Activated naive CD4-positive, alpha-beta T cell treated with Interleukin-2 at 50 U/mL for 16 hours (primary cell): ENCODE data around the gene TECPR1.

ENCODE experiments used
- DNase-seq: peaks from one replicate; pipeline ENCODE4 v3.0.0-alpha.2; 2020

TECPR1 gene

DNA sequence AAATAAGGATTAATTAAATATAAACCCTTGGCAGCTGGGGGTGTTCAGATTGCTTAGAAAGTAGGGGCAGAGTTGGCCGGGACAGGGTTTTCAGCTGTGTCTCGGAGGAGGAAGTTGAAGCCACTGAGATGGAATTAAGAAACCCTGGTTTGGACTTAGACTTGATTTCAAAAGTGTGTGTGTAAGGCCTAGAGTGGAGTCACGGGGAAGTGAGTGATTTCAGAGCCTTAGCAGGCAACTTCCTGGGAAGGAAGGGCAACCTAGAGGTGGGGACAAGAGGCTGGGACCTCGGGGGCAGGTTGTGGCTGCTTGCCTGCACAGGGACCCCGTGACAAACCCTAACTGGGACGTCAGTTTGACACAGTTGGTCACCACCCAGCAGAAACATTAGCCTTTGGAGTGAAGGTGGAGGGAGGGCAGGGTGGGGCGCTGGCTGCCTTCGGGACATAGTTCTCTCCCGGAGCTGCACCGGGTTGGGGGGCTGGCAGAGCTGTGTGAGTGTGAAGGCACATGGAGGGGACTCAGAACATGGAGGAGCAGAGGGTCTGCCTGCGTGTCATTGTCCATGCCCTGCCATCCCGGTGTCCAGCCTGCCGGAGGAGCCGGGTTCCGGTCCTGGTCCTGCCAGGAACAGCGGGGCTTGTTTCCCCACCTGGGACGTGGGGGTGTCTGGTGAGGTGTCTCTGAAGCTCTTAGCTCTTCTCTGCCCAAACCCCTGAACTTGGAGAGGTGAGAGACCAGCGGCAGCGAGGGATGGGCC lies 31.3 kb upstream of the TECPR1 start:
- DNase-seq: no peak

GRCh38 chr7:98282703-98283102 lies 30.7 kb upstream of the TECPR1 start:
- DNase-seq: no peak

DNA sequence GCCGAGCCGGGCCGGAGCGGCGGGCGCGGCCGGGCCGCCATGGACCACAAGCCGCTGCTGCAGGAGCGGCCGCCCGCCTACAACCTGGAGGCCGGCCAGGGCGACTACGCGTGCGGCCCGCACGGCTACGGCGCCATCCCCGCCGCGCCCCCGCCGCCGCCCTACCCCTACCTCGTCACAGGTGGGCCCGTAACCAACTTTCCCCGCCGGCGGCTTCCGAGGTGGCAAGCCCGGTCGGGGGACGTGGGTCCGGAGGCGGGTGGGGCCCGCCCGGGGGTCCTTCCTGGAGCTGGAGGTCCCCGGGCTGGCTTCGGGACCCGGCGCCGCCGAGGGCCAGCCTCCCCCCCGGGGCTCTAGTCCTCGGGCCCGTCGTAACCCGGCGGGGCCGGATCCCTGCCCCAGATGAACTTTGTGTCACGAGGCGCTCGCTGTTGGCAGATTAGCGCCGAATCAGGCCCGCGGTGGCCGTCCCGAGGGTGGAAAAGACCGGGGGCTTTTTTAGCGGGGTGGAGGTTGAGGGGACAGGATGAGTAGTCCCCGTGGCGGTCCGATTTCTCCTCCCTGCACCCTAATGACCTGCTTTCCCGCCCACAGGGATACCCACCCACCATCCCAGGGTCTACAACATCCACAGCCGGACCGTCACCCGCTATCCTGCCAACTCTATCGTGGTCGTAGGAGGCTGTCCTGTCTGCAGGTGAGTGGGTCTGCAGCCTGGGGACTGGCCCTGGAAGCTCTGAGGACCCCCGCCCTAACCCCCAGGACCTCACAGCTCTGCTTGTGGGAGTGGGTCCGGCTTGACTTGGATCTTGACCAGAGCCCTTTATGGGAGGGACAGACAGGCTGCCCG lies 29.9 kb upstream of the TECPR1 start:
- DNase-seq: no peak

DNA sequence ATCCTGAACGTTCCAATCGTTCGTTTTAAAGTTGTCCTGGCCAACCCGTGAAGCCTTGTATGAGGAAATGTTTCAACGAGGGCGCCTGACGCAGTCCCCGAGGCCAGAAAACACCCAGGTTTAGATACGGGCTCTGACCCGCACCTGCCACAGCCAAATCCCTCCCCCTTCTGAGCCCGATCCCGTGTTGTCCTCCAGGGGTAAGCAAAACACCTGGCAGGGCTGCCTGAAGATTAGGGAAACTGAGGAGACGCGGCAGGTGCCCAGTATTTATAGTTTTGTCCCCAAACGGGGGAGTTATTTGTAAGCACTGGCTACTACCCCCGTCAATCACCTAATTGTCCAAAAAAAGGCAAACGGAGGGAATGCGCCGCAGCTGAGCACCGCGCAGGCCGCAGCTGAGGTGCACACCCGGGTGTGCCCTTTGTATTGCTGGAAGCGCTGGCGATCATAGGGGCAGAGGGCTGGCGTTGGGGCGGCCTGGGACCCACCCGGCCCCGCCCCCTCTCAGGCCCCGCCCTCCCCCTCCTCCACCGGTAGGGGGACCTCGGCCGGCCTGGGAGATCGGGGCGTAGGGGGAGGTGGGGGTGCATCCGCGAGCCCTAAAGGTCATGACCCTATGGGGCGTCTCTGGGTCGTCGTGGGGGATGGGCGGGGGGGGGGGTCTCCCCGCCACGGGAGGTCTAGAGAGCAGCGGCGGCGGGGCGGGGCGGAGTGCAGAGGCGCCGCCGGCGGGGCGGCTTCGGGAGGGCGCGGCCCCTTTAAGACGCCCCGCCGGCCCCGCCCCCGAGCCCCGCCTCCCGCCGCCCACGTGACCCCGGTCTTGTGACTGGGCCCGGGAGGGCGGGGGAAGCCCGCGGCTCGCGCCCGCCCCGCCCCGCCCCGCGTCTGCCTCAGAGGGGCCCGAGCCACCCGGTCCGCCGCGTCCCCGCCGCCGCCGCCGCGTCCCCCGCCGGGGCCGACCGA lies 29.0 kb upstream of the TECPR1 start, which contains the start of gene BRI3:
BRI3 (plus strand) TSS at position 896 of the 966 bp plus-strand sequence. CDS start 110 bp downstream, outside the sequence.
- peak; percentile 88 for DNase-seq

DNA sequence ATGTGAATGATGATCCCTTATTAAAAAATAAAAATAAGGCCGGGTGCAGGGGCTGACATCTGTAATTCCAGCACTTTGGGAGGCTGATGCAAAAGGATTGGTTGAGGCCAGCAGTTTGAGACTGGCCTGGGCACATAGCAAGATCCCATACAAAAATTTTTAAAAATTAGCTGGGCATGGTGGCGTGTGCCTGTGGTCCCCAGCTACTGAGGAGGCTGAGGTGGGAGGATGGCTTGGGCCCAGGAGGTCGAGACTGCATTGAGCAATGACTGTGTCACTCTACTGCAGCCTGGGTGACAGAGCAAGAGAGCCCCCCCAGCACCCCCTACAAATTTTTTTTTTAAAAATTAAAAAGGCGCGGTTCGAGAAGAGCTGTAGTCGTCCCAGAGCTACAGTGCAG lies 28.3 kb upstream of the TECPR1 start:
- no peak for DNase-seq

DNA sequence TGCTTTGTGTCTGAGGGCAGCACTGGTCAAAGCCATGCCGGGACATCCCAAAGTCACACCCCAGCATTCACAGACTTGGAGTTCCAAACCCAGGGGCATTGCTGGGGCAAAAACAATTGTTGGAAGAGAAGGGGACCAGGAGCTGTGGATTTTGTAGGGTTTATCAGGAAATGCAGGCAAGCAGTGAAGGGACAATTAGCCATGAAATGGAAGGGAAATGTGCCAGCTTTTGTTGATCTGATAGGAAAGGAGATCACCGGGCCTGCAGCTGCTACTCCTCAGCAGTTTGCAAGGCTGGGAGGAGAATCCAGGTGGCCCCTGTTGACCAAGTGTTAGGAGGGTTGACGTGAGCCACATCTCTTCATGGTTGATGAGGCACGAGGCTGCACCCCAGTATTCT lies 26.9 kb upstream of the TECPR1 start:
- DNase-seq: no peak

GRCh38 chr7:98278408-98278807 lies 26.4 kb upstream of the TECPR1 start:
- no peak for DNase-seq

DNA sequence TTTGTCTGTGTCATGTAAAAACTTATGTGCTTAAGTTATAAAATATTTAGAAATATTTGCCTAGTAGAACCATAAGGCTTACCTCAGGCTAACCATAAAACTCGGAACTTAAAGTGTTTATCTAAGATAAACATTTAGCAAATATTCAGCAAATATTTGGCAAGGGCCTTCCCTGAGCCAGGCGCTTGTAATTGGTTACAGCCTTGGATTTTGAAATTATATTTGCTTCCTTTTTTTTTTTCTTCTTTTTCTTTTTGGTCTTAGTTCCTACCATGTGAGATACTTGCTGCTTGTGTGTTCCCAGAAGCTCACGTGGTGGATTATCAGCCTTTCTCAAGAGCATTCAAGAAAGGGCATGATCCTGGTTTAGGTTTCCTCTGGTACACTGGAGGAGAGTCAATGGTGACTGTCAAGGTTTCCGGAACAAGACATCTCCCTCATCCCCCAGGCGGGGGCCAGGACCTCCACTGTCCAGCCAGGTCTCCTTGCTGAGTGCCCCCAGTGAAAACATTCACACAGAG lies 24.3 kb upstream of the TECPR1 start:
- DNase-seq: no peak

GRCh38 chr7:98267303-98267702 lies 15.3 kb upstream of the TECPR1 start:
- no peak for DNase-seq

- no peak for DNase-seq
Observed at GRCh38 chr7:98266840-98267239, 14.8 kb upstream of the TECPR1 start.

DNA sequence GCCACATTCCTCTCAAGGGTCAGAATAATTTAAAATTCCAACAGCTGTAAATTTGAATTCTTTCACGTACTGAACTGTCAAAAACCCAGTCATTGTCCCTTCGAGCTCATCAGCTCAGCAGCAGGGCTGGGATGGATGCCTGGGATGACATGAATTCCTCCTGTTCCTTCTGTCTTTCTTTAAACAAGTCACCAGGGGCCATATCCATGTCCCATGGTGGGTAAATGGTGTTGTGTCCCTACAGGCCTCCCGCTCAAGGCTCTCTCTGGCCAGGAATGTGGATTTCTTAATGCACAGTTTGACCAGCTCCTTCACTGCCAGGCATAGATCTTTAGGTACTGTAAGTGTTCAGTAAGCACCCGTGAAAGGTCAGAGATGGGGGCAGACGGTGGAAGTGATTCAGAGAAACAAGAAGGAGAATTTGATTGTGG lies 13.8 kb upstream of the TECPR1 start:
- DNase-seq: no peak

GRCh38 chr7:98257701-98258100 lies 5.7 kb upstream of the TECPR1 start:
- DNase-seq: no peak

DNA sequence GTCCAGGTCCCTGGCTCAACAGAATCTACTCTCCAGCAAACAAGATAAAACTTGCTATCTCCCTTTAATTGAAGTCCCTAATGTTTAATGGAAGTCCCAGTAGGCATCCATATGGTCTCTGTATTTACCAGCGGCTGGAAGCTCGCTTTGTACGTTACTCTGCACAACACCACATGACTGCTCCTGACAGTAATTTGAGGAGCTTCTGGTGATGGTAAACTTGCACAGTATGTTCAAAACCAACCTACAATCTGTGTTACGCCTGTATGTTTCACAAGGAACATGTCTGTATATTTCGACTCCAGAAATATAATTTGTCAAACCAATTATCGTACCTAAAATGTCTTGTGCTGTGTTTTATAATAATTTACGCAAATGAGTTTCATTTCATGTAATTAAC lies 4.4 kb upstream of the TECPR1 start:
- no peak for DNase-seq

GRCh38 chr7:98254951-98255610 lies 3.0 kb upstream of the TECPR1 start:
- DNase-seq: no peak

DNA sequence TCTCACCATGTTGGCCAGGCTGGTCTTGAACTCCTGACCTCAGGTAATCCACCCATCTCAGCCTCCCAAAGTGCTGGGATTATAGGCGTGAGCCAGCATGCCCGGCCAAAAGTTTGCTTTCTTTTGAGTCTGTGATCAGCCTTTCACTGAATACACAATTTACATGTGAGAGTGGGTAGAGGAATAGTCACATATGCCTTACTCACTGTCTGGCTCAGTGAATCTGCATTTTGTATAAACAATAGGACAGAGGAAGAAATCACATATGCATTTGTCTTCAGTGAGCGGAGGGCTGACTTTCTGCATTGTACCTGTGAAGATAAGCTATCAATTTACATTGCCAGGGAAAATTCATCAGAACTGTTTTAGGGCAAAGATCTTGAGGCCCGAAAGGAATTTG lies 2.5 kb upstream of the TECPR1 start:
- no peak for DNase-seq

GRCh38 chr7:98252425-98253054 lies 508 bp upstream of the TECPR1 start:
- DNase-seq: no peak

GRCh38 chr7:98251231-98251600 lies 816 bp downstream of the TECPR1 start:
- no peak for DNase-seq

- DNase-seq: peak; percentile 39
Observed at GRCh38 chr7:98250789-98251188, 1.2 kb downstream of the TECPR1 start.

- no peak for DNase-seq
Observed at GRCh38 chr7:98249106-98249505, 2.9 kb downstream of the TECPR1 start.

DNA sequence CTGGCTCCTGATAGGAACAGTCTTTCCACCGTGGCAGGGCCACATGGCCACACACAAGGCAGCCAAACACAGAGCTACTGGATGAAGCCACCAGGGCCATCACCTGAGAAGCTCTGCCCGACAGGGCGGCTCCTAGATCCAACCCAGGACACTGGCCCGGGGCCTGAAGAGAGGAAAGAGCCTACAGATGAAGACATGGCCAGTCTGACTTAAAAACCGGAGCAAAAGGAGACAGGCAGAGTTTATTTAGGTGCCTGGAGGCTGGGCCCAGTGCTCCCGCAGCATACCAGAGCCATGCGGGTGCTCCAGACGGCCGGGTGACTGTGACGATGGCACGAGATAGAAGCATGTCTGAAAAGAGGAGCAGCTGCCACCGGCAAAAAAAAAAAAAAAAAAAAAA lies 3.9 kb downstream of the TECPR1 start:
- no peak for DNase-seq

DNA sequence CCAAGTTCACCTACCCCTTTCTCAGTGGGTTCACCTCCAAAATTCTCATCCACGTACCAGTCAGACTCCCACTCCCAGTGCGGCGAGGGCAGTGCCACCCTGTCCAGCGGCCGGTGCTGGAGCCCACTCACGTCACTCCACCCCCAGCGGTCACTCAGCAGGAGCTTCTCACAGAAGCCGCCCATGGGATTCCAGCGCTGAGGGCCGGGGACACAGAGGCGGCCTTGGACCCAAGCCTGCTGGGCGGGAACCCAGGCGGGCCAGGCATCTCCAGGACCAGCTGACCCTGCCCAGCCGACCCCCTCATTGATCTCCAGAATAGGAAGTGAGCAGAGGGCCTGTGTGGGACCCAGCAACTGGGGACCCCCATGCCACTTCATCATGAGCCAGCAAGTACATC lies 7.2 kb downstream of the TECPR1 start:
- DNase-seq: no peak

GRCh38 chr7:98242934-98243333 lies 9.1 kb downstream of the TECPR1 start:
- no peak for DNase-seq
